Vagina (tissue), 2 donors: ENCODE results near the gene CHST2. TPM values are rescaled to one million over a fixed set of nuclear protein-coding genes. Genes with fewer than 3 reads are reported as not detected.

Experiments
- DNase-seq, 2 donors: peaks; one replicate each; pipeline ENCODE4 v3.0.0-alpha.2; 2017; ENCODE audit errors: extremely low spot score in 2 of 2
- H3K27ac ChIP-seq: fragments of 200-600 bp; sonication (generic); one replicate; pipeline ENCODE4 v1.5.1; 2019
- H3K27me3 ChIP-seq: fragments of 200-600 bp; sonication (generic); one replicate; pipeline ENCODE4 v1.5.1; 2019
- H3K36me3 ChIP-seq, 2 donors: fragments of 200-600 bp; sonication (generic); one replicate each; pipeline ENCODE4 v1.5.1; 2017 to 2019
- H3K4me1 ChIP-seq: fragments of 200-600 bp; sonication (generic); one replicate; pipeline ENCODE4 v1.5.1; 2019
- H3K4me3 ChIP-seq, 2 donors: fragments of 200-600 bp; sonication (generic); 1 replicate in 1 of 2; 2 replicates in 1 of 2; pipeline ENCODE4 v1.5.1; 2016 to 2019
- H3K9me3 ChIP-seq: fragments of 200-600 bp; sonication (generic); one replicate; pipeline ENCODE4 v1.5.1; 2019
- CTCF ChIP-seq, 3 experiments: fragments of 450-650 bp in 2 of 3; fragments of 200-600 bp in 1 of 3; sonication (generic) in 1 of 3; IDR thresholded peaks; one replicate each; pipeline ENCODE4 v1.5.1; 2017 to 2019; ENCODE audit warnings: antibody characterized with exemption in 3 of 3, mild to moderate bottlenecking in 2 of 3, moderate library complexity in 2 of 3
- POLR2A ChIP-seq, 2 donors: fragments of 450-650 bp; IDR thresholded peaks; one replicate each; pipeline ENCODE4 v1.6.1; 2017; ENCODE audit warnings: antibody characterized with exemption in 2 of 2, mild to moderate bottlenecking in 2 of 2, moderate library complexity in 2 of 2
- POLR2AphosphoS5 ChIP-seq, 2 donors: sonication (generic); formaldehyde crosslinking; IDR thresholded peaks; one replicate each; pipeline ENCODE4 v1.9.0; 2017; ENCODE audit warnings: antibody characterized with exemption in 2 of 2, mild to moderate bottlenecking in 2 of 2, low read depth in 1 of 2; ENCODE audit not compliant: insufficient read depth in 1 of 2
- intact Hi-C: fragments of 100-400 bp; cut with DNase I; formaldehyde crosslinking; loops from one replicate; pipeline ENCODE4 v1.15.1; 2023
- total RNA-seq: library from RNA; depleted of rRNA; stranded (reverse); fragments of >200 nt; gene quantifications from one replicate; pipeline ENCODE4 v1.2.3, GENCODE V29; 2016

Gene CHST2
- total RNA-seq, 1 donor from 2014 or later: 12.5 TPM

- H3K27me3 ChIP-seq: no peaks in the 10 kb centered on the region
- DNase-seq: peak in 1 of 2 donors; percentile 77
- H3K36me3 ChIP-seq: no peaks in the 10 kb centered on the region
- intact Hi-C loops: no loop called here
- TF ChIP-seq POLR2AphosphoS5 (IDR thresholded peaks at IDR 0.05; ENCODE audit: insufficient read depth in 1 of 2, low read depth in 1 of 2) (no peak), POLR2A (IDR thresholded peaks at IDR 0.05) (no peak), CTCF (IDR thresholded peaks at IDR 0.05) (no peak)
- H3K9me3 ChIP-seq: no peaks in the 10 kb centered on the region
- no peak overlapping the region for H3K4me3 ChIP-seq
- H3K4me1 ChIP-seq: no peaks in the 10 kb centered on the region
- no peak overlapping the region for H3K27ac ChIP-seq
These were observed 14.9 kb downstream of the CHST2 start for GRCh38 chr3:143134471-143134870.

GRCh38 chr3:143135150-143135549, 15.6 kb downstream of the CHST2 start:
- H3K9me3 ChIP-seq: no peaks in the 10 kb centered on the region
- H3K27ac ChIP-seq: no peak overlapping the region
- no peak for TF ChIP-seq POLR2AphosphoS5 (IDR thresholded peaks at IDR 0.05; ENCODE audit: insufficient read depth in 1 of 2, low read depth in 1 of 2)
- no peak for TF ChIP-seq CTCF (IDR thresholded peaks at IDR 0.05)
- no peak for TF ChIP-seq POLR2A (IDR thresholded peaks at IDR 0.05)
- no peaks in the 10 kb centered on the region for H3K27me3 ChIP-seq
- no peaks in the 10 kb centered on the region for H3K4me1 ChIP-seq
- no peak for DNase-seq
- H3K36me3 ChIP-seq: no peaks in the 10 kb centered on the region
- intact Hi-C loops: no loop called here
- no peak overlapping the region for H3K4me3 ChIP-seq

GRCh38 chr3:143137435-143138036, 18.0 kb downstream of the CHST2 start:
- no peaks in the 10 kb centered on the region for H3K27me3 ChIP-seq
- H3K36me3 ChIP-seq: no peaks in the 10 kb centered on the region
- no peaks in the 10 kb centered on the region for H3K4me1 ChIP-seq
- intact Hi-C loops: no loop called here
- H3K4me3 ChIP-seq: no peak overlapping the region
- H3K27ac ChIP-seq: no peak overlapping the region
- peak in 1 of 2 donors; percentile 16 for DNase-seq
- no peaks in the 10 kb centered on the region for H3K9me3 ChIP-seq
- TF ChIP-seq POLR2AphosphoS5 (IDR thresholded peaks at IDR 0.05; ENCODE audit: insufficient read depth in 1 of 2, low read depth in 1 of 2): no peak
- TF ChIP-seq POLR2A (IDR thresholded peaks at IDR 0.05): no peak
- no peak for TF ChIP-seq CTCF (IDR thresholded peaks at IDR 0.05)

- no peak overlapping the region for H3K27ac ChIP-seq
- H3K9me3 ChIP-seq: no peaks in the 10 kb centered on the region
- peak in 1 of 2 donors; percentile 56 for DNase-seq
- no peaks in the 10 kb centered on the region for H3K27me3 ChIP-seq
- H3K4me1 ChIP-seq: no peaks in the 10 kb centered on the region
- intact Hi-C loops: no loop called here
- no peak for TF ChIP-seq CTCF (IDR thresholded peaks at IDR 0.05)
- no peak for TF ChIP-seq POLR2AphosphoS5 (IDR thresholded peaks at IDR 0.05; ENCODE audit: insufficient read depth in 1 of 2, low read depth in 1 of 2)
- TF ChIP-seq POLR2A (IDR thresholded peaks at IDR 0.05): no peak
- H3K36me3 ChIP-seq: no peaks in the 10 kb centered on the region
- H3K4me3 ChIP-seq: no peak overlapping the region
These were observed 19.4 kb downstream of the CHST2 start for GRCh38 chr3:143138953-143139352.

- TF ChIP-seq POLR2AphosphoS5 (IDR thresholded peaks at IDR 0.05; ENCODE audit: insufficient read depth in 1 of 2, low read depth in 1 of 2): peak in 1 of 2 donors; percentile 15
- no peak for TF ChIP-seq CTCF (IDR thresholded peaks at IDR 0.05)
- TF ChIP-seq POLR2A (IDR thresholded peaks at IDR 0.05): no peak
- no peaks in the 10 kb centered on the region for H3K9me3 ChIP-seq
- peak in 1 of 2 donors; percentile 65 for DNase-seq
- no peaks in the 10 kb centered on the region for H3K4me1 ChIP-seq
- intact Hi-C loops: no loop called here
- H3K36me3 ChIP-seq: no peaks in the 10 kb centered on the region
- no peak overlapping the region for H3K27ac ChIP-seq
- no peak overlapping the region for H3K4me3 ChIP-seq
- H3K27me3 ChIP-seq: no peaks in the 10 kb centered on the region
These were observed 20.2 kb downstream of the CHST2 start for GRCh38 chr3:143139762-143140161.
